Right lobe of liver (tissue), 6 donors: Measurements from ENCODE around the gene MEIKIN. TPM values are rescaled to one million over a fixed set of nuclear protein-coding genes. Genes with fewer than 3 reads are reported as not detected.

Experiments
- ATAC-seq, 4 donors: fragments of 200-7000 bp; cut with Tn5 transposase; one replicate each; pipeline ENCODE4 v1.9.1; 2020; ENCODE audit warnings: mild to moderate bottlenecking in 4 of 4, moderate library complexity in 4 of 4
- DNase-seq, 3 donors: peaks; one replicate each; pipeline ENCODE4 v3.0.0-alpha.2; 2020
- H3K27ac ChIP-seq, 3 donors: fragments of 200-600 bp; one replicate each; pipeline ENCODE4 v1.8.0; 2022
- H3K27me3 ChIP-seq, 2 donors: fragments of 200-600 bp; one replicate each; pipeline ENCODE4 v1.8.0; 2022
- H3K36me3 ChIP-seq, 4 donors: fragments of 200-600 bp; sonication (generic) in 1 of 4; one replicate each; pipeline versions ENCODE4 v1.5.1 to v1.8.0; 2017 to 2022; ENCODE audit warnings: control low read depth in 1 of 4
- H3K4me1 ChIP-seq, 4 donors: fragments of 200-600 bp; sonication (generic) in 1 of 4; one replicate each; pipeline versions ENCODE4 v1.5.1 to v1.8.0; 2017 to 2022; ENCODE audit warnings: control low read depth in 1 of 4
- H3K4me3 ChIP-seq, 3 donors: fragments of 200-600 bp; one replicate each; pipeline ENCODE4 v1.8.0; 2022
- H3K9me3 ChIP-seq, 4 donors: fragments of 200-600 bp; sonication (generic) in 1 of 4; one replicate each; pipeline versions ENCODE4 v1.5.1 to v1.8.0; 2017 to 2022; ENCODE audit warnings: control low read depth in 1 of 4
- POLR2A ChIP-seq: fragments of 450-650 bp; IDR thresholded peaks from one replicate; pipeline ENCODE4 v1.6.1; 2017; ENCODE audit warnings: antibody characterized with exemption, mild to moderate bottlenecking
- WGBS: methylation state at CpG from one replicate; pipeline ENCODE4 v1.1.6; 2018; ENCODE audit warnings: low coverage, low lambda C conversion rate; ENCODE audit not compliant: insufficient coverage; ENCODE audit errors: missing lambda C conversion rate; 5-methylcytosine and 5-hydroxymethylcytosine counted together
- intact Hi-C, 2 donors: fragments of 100-400 bp; cut with DNase I; formaldehyde crosslinking; loops; one replicate each; pipeline versions ENCODE4 v1.11.2 to v1.14.1; 2022
- total RNA-seq, 6 experiments: library from RNA; depleted of rRNA in 2 of 6; stranded (reverse); fragments of >200 nt in 2 of 6; fragmentation: NEBNext Ultra II Directional in 3 of 6; extraction: Animal tissue kit (Norgen Biotek cat#: 25700) in 3 of 6; gene quantifications; one replicate each; pipeline versions ENCODE4 v1.1.0 to v1.2.4, GENCODE V29; 2016 to 2023
- TF ChIP-seq, protein P1 (sequence below), 4 donors: fragments of 200-600 bp in 3 of 4; fragments of 450-650 bp in 1 of 4; IDR thresholded peaks; one replicate each; pipeline versions ENCODE4 v1.5.1 to v1.8.0; 2016 to 2022; ENCODE audit warnings: antibody characterized with exemption in 4 of 4, mild to moderate bottlenecking in 2 of 4
- donor health status: DM: no; HTN: yes; CAD: no.
- donor health status: DM: no; HTN: no; CAD: no.
- donor health status: DM: no; HTN: no; CAD: no.
- donor health status: DM: no; HTN: yes; CAD: no.
- donor health status: DM: no; HTN: yes; CAD: no.

The MEIKIN gene
- total RNA-seq, 6 experiments from 2014 or later: 0.55 TPM; not detected in 5

DNA sequence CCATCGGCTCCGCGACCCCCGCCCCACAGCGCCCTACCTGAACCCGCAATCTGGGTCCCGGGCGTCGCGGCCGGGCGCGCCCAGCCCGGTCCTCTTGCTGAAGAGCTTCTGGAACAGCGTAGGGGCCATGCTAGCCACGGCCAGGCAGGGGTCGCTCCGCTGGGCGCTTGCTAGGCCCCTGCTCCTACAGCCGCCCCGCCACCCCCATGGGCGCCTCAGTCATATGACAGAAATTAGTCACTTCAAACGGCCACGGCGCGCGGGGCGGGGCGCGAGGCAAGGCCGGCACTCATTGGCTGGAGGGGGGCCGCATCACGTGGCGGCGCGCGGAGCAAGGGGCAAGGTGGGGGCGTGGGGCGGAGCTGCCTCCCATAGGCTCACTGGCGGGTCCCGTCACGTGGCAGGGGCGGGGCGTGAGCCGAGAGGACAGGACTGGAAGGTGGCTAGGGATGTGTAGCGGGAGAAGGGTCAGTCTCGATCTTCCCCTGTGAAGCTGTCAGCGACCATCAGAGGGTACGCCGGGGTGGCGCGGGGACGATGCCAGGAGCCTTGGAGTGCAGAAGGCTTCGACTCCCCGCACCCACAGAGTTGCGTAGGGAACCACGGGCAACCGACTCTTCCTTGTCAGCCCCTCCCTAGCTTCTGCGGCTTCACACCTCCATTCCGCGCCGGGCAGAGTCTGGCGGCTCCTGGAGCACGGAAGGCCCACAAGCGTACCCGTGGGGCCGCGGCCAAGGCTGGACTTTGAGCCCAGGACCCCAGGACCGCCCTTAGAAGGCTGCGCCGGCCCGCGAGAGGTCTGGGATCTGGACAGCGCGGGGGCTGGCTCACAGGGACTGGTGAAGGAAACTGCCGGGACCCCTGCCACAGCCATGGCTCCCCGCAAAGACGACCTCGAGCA, 148.4 kb downstream of the MEIKIN start, which contains the start of gene FNIP1:
FNIP1 (minus strand) TSS at position 225 of the 901 bp plus-strand sequence; CDS start at position 129, 96 bp downstream.
- H3K27me3 ChIP-seq: no peaks in the 10 kb centered on the region
- H3K36me3 ChIP-seq: no peaks in the 10 kb centered on the region
- 0% methylated on average over 1 of the region's 79 CpGs for WGBS
- H3K27ac ChIP-seq: peak within 1 kb of the TSS; percentile 99 to 100 (median 100)
- DNase-seq: peak; percentile 100
- H3K4me3 ChIP-seq: peak within 1 kb of the TSS; percentile 88 to 92 (median 92)
- H3K9me3 ChIP-seq: no peaks in the 10 kb centered on the region
- TF ChIP-seq, protein P1, sequence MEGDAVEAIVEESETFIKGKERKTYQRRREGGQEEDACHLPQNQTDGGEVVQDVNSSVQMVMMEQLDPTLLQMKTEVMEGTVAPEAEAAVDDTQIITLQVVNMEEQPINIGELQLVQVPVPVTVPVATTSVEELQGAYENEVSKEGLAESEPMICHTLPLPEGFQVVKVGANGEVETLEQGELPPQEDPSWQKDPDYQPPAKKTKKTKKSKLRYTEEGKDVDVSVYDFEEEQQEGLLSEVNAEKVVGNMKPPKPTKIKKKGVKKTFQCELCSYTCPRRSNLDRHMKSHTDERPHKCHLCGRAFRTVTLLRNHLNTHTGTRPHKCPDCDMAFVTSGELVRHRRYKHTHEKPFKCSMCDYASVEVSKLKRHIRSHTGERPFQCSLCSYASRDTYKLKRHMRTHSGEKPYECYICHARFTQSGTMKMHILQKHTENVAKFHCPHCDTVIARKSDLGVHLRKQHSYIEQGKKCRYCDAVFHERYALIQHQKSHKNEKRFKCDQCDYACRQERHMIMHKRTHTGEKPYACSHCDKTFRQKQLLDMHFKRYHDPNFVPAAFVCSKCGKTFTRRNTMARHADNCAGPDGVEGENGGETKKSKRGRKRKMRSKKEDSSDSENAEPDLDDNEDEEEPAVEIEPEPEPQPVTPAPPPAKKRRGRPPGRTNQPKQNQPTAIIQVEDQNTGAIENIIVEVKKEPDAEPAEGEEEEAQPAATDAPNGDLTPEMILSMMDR (IDR thresholded peaks at IDR 0.05): peak in 1 of 4 donors; percentile 6
- peak; percentile 94 for TF ChIP-seq POLR2A
- ATAC-seq: peak; percentile 94 to 98 (median 94)
- H3K4me1 ChIP-seq: peaks cover 0 to 11% (median 0%) of the 10 kb centered on the region in 4 donors
- intact Hi-C loops: loop anchor here in 1 of 2 donors (10.0 kb wide), 1 partner anchor 152 kb away; no protein-coding TSS in a partner anchor

DNA sequence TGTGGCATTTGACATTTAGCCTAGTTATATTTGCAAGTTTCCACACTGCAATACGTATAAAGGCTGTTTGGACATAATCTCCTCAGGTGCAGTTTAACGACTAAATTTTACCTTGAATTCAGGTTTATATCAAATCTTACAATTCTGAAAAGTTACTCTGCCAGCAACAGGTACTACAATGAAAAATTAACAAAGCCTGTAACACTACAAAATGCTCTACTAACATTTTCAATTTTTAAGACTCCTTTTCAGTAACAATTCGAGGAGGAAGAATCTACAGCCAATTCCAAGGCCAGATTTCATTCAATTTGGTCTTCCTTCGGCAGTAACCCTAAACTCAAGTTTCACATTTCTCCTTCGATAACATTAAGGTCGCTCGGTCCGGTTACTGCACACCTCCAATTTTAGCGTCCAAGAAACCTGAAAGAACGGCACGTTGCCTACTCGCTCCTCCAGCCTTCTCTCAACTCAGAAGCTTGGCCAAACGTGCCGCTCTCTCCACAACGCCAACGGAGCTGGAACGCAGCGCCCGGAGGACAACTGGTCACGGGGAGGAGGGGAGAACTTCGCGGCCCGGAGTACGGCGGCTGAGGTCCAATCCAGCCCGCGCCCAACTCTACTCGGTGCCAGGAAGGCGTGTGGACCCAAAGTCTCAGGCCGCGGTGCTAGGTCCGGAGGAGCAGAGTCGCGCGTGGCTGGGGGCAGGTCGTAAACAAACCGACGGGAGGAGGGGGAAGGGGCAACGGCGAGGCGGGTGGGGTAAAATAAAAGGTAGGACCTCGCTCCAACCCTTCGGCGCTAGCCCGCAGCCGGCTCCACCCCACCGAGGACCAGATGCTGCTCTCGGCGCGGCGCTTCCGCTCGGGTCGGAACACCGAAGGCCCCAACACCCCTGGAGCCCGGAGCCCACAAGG, 149.3 kb downstream of the MEIKIN start:
- WGBS: under 1% methylated on average over 27 of the region's 56 CpGs
- intact Hi-C loops: loop anchor here in 1 of 2 donors (10.0 kb wide), 1 partner anchor 151 kb away; no protein-coding TSS in a partner anchor
- peak overlapping the region; percentile 88 to 92 (median 92) for H3K4me3 ChIP-seq
- peaks cover 0 to 11% (median 0%) of the 10 kb centered on the region in 4 donors for H3K4me1 ChIP-seq
- no peaks in the 10 kb centered on the region for H3K27me3 ChIP-seq
- H3K9me3 ChIP-seq: no peaks in the 10 kb centered on the region
- peak overlapping the region; percentile 99 to 100 (median 100) for H3K27ac ChIP-seq
- peak; percentile 57 to 74 (median 73) for ATAC-seq
- TF ChIP-seq, protein P1 (IDR thresholded peaks at IDR 0.05): no peak
- TF ChIP-seq POLR2A: no peak
- H3K36me3 ChIP-seq: no peaks in the 10 kb centered on the region
- DNase-seq: peak; percentile 76 to 93 (median 92)

DNA sequence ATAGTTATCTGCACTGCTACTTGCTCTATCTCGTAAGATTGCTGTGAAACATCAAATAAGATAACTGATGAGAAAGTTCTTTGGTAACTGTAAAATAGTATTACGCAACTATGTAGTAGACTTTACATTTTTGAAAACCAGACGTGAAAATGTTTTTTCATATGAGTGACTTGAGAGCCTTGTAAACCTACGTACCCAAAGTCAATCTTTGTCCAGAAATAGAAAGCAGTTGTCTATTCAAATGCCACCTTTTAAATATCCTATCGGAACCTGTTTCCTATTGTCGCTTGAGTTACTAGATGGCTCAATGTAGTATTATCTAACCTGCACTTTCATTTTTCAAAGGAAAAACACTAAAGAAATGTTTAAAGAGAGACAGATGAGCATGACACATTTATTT, 150.2 kb downstream of the MEIKIN start:
- intact Hi-C loops: loop anchor here in 1 of 2 donors (10.0 kb wide), 1 partner anchor 150 kb away; no protein-coding TSS in a partner anchor
- peaks cover 0 to 11% (median 0%) of the 10 kb centered on the region in 4 donors for H3K4me1 ChIP-seq
- no peaks in the 10 kb centered on the region for H3K36me3 ChIP-seq
- DNase-seq (no peak), ATAC-seq (no peak)
- 9% methylated on average over 6 of the region's 6 CpGs for WGBS
- H3K27ac ChIP-seq: peak overlapping the region in 2 of 3 donors; percentile 100
- H3K4me3 ChIP-seq: peak overlapping the region; percentile 88 to 92 (median 92)
- TF ChIP-seq POLR2A: no peak
- TF ChIP-seq, protein P1 (IDR thresholded peaks at IDR 0.05): no peak
- no peaks in the 10 kb centered on the region for H3K27me3 ChIP-seq
- no peaks in the 10 kb centered on the region for H3K9me3 ChIP-seq

DNA sequence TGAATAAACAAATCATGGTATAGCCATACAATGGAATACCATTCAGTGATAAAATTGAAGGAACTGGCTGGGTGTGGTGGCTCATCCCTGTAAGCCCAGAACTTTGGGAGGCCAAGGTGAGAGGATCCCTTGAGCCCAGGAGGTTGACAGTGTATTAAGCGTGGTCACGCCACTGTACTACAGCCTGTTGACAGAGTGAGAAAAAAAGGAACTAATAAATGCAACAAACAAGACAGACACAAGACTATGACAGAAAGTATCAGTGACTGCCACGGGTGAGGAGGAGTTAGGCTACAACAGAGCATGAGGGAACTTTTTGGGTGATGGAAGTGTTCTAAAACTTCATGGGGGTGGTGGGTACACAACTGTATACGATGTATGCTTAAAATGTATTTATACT, 150.9 kb downstream of the MEIKIN start:
- Histone ChIP-seq H3K27ac (no peak overlapping the region), H3K4me1 (peaks cover 0 to 11% (median 0%) of the 10 kb centered on the region in 4 donors), H3K27me3 (no peaks in the 10 kb centered on the region), H3K4me3 (peak overlapping the region in 1 of 3 donors; percentile 92), H3K36me3 (no peaks in the 10 kb centered on the region), H3K9me3 (no peaks in the 10 kb centered on the region)
- ATAC-seq (no peak), DNase-seq (no peak)
- intact Hi-C loops: loop anchor here in 1 of 2 donors (10.0 kb wide), 1 partner anchor 150 kb away; no protein-coding TSS in a partner anchor
- 63% methylated on average over 4 of the region's 4 CpGs for WGBS
- TF ChIP-seq POLR2A: no peak
- TF ChIP-seq, protein P1 (IDR thresholded peaks at IDR 0.05): no peak
